ENCODE results near the gene DES.

- TF ChIP-seq CTCF (conservative IDR thresholded peaks at IDR 0.05; ENCODE audit: low read depth, low read length) (no peak), EZH2 (IDR thresholded peaks at IDR 0.05; ENCODE audit: low read length, unreplicated experiment) (no peak), EZH2phosphoT487 (IDR thresholded peaks at IDR 0.05; ENCODE audit: borderline replicate concordance, low read length) (no peak)
These were observed 8.6 kb upstream of the DES start for GRCh38 chr2:219409619-219410018.
